Measurements from ENCODE around the gene RALA. TPM values are rescaled to one million over a fixed set of nuclear protein-coding genes. Genes with fewer than 3 reads are reported as not detected.
A peak's percentile ranks its signal among the peaks of the same experiment; 100 is the strongest.

RALA gene
- polyA plus RNA-seq, 1 experiment, result 59.2 TPM

GRCh38 chr7:39582536-39582935 is 40.8 kb upstream of the RALA start:
- ChIA-PET CTCF (interaction anchor here (0.6 to 6.8 kb wide), 3 partner anchors 152 to 470 kb away, joined by 3 to 409 read pairs (median 35); no protein-coding TSS in a partner anchor), POLR2A (no interaction called here)
- H3K4me3 ChIP-seq (ENCODE audit: low read depth, low read length), result no peak overlapping the region
- TF ChIP-seq, protein P1, sequence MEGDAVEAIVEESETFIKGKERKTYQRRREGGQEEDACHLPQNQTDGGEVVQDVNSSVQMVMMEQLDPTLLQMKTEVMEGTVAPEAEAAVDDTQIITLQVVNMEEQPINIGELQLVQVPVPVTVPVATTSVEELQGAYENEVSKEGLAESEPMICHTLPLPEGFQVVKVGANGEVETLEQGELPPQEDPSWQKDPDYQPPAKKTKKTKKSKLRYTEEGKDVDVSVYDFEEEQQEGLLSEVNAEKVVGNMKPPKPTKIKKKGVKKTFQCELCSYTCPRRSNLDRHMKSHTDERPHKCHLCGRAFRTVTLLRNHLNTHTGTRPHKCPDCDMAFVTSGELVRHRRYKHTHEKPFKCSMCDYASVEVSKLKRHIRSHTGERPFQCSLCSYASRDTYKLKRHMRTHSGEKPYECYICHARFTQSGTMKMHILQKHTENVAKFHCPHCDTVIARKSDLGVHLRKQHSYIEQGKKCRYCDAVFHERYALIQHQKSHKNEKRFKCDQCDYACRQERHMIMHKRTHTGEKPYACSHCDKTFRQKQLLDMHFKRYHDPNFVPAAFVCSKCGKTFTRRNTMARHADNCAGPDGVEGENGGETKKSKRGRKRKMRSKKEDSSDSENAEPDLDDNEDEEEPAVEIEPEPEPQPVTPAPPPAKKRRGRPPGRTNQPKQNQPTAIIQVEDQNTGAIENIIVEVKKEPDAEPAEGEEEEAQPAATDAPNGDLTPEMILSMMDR (IDR thresholded peaks at IDR 0.05; ENCODE audit: low read depth, low read length), result no peak
- no peak overlapping the region for H3K27ac ChIP-seq (ENCODE audit: low read depth, low read length)
- DNase-seq (ENCODE audit: low read depth, low spot score), result no peak
- H3K9me3 ChIP-seq (ENCODE audit: control insufficient read depth, insufficient read depth, low read length), result peaks cover 1% of the 10 kb centered on the region; the same call in 1 of the 2 replicates
- no peaks in the 10 kb centered on the region for H3K27me3 ChIP-seq (ENCODE audit: control insufficient read depth, insufficient read depth, low read length)

DNA sequence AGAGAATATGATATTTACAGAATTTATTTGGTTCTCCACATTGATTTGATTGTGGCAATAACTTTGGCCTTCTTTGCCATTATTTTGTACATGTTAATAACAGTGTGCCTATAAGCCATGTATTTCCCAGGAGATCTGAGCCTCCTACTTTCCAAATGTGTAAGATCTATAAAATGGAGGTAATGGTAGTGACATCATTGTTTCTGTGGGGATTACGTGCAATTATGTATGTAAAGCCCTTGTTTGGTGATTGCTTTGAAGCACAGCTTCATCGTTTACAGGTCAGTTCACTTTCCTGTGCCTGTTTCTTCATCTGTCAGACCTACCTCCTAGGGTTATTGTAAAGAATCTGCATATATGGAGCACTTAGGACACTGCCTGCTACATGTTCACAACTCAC is 39.8 kb upstream of the RALA start:
- Histone ChIP-seq H3K9me3 (ENCODE audit: control insufficient read depth, insufficient read depth, low read length) (no peaks in the 10 kb centered on the region), H3K27ac (ENCODE audit: low read depth, low read length) (no peak overlapping the region), H3K27me3 (ENCODE audit: control insufficient read depth, insufficient read depth, low read length) (no peaks in the 10 kb centered on the region), H3K4me3 (ENCODE audit: low read depth, low read length) (no peak overlapping the region)
- TF ChIP-seq, protein P1 (IDR thresholded peaks at IDR 0.05; ENCODE audit: low read depth, low read length), result no peak
- DNase-seq (ENCODE audit: low read depth, low spot score), result no peak
- POLR2A ChIA-PET, result no interaction called here
- CTCF ChIA-PET, result interaction anchor here (0.6 to 6.8 kb wide), 3 partner anchors 15 to 312 kb away, joined by 4 to 409 read pairs (median 6); no protein-coding TSS in a partner anchor

GRCh38 chr7:39587393-39587792 is 36.0 kb upstream of the RALA start:
- no peak overlapping the region for H3K4me3 ChIP-seq (ENCODE audit: low read depth, low read length)
- no peaks in the 10 kb centered on the region for H3K9me3 ChIP-seq (ENCODE audit: control insufficient read depth, insufficient read depth, low read length)
- H3K27ac ChIP-seq (ENCODE audit: low read depth, low read length), result no peak overlapping the region
- CTCF ChIA-PET, result no interaction called here
- DNase-seq (ENCODE audit: low read depth, low spot score), result no peak
- TF ChIP-seq, protein P1 (IDR thresholded peaks at IDR 0.05; ENCODE audit: low read depth, low read length), result no peak
- H3K27me3 ChIP-seq (ENCODE audit: control insufficient read depth, insufficient read depth, low read length), result no peaks in the 10 kb centered on the region
- POLR2A ChIA-PET, result no interaction called here

DNA sequence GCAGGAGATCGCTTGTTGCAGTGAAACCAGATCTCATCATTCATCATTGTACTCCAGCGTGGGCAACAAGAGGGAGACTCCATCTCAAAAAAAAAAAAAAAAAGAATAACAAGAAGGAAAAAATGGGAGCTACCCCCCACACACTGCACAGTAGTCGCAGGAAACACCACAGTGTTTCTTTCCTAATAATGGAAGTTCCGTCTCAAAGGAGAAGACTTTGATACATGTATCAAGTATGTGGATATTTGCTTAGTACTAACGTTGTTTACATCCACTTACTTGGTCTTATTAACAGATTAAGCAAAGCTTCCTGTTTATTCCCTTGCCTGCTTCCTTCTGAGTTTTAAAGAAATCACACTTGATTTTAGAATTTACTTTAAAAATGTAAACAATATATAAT is 35.0 kb upstream of the RALA start:
- DNase-seq (ENCODE audit: low read depth, low spot score), result no peak
- ChIA-PET CTCF (interaction anchor here (0.6 to 3.1 kb wide), 5 partner anchors 8 to 158 kb away, joined by 3 to 36 read pairs (median 4); no protein-coding TSS in a partner anchor), POLR2A (interaction anchor here (1.3 to 2.3 kb wide), 2 partner anchors 21 to 35 kb away, joined by 4 to 9 read pairs; partner anchors contain the start of gene RALA)
- TF ChIP-seq, protein P1 (IDR thresholded peaks at IDR 0.05; ENCODE audit: low read depth, low read length), result no peak
- Histone ChIP-seq H3K4me3 (ENCODE audit: low read depth, low read length) (no peak overlapping the region), H3K27me3 (ENCODE audit: control insufficient read depth, insufficient read depth, low read length) (no peaks in the 10 kb centered on the region), H3K27ac (ENCODE audit: low read depth, low read length) (no peak overlapping the region), H3K9me3 (ENCODE audit: control insufficient read depth, insufficient read depth, low read length) (no peaks in the 10 kb centered on the region)

DNA sequence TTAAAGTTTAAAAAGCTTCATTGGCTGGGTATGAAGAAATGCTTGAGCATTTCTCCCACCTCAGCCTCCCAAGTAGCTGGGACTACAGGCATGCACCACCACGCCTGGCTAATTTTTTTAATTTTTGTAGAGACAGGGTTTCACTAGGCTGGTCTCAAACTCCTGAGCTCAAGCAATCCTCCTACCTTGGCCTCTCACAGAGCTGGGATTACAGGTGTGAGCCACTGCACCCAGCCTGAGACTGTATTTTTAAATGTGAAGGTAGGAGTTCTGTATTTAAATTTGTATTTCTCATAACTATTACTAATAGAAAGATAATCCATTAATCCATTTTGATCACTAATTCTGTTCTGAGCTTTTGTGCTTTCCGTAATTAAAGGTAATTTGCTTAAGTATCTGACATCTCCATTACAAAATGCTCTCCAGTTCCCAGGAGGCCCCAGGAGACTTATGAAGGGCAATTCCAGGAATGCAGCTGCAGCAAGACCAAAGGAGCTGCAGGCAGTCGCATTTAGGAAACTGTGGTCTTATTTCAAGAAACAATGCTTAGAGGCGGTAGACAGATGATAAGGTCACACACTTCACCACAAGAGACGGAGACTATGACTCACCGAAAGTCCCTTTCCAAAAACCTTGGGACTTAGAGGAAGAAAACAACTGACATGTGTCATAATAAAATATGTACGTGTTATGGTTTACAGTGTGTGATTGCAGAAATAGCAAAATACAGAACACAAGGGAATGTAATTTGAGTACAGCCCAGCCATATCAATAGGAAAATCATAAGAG is 33.9 kb upstream of the RALA start:
- Histone ChIP-seq H3K27ac (ENCODE audit: low read depth, low read length) (peak overlapping the region; percentile 39), H3K4me3 (ENCODE audit: low read depth, low read length) (no peak overlapping the region), H3K9me3 (ENCODE audit: control insufficient read depth, insufficient read depth, low read length) (no peaks in the 10 kb centered on the region; the same call in 1 of the 2 replicates), H3K27me3 (ENCODE audit: control insufficient read depth, insufficient read depth, low read length) (no peaks in the 10 kb centered on the region)
- TF ChIP-seq, protein P1 (IDR thresholded peaks at IDR 0.05; ENCODE audit: low read depth, low read length), result no peak
- CTCF ChIA-PET, result interaction anchor here (0.9 to 3.1 kb wide), 6 partner anchors 9 to 463 kb away, joined by 3 to 36 read pairs (median 4); no protein-coding TSS in a partner anchor
- POLR2A ChIA-PET, result interaction anchor here (1.3 to 2.3 kb wide), 2 partner anchors 20 to 33 kb away, joined by 4 to 9 read pairs; partner anchors contain the start of gene RALA
- no peak for DNase-seq (ENCODE audit: low read depth, low spot score)
